22Rv1 (cell line): ENCODE data around the gene KRT6C.

ENCODE experiments used
- CTCF ChIP-seq: fragments of 450-650 bp; IDR thresholded peaks from 2 replicates; pipeline ENCODE4 v1.5.1; 2017; ENCODE audit warnings: mild to moderate bottlenecking
- ZFX ChIP-seq: fragments of 450-650 bp; IDR thresholded peaks from 2 replicates; pipeline ENCODE4 v1.6.1; 2017; ENCODE audit warnings: antibody characterized with exemption, borderline replicate concordance

- no peak for TF ChIP-seq CTCF
- TF ChIP-seq ZFX, result no peak
Observed at GRCh38 chr12:52515319-52515646, 41.7 kb upstream of the KRT6C start.
